Stimulated activated CD8-positive, alpha-beta memory T cell treated with anti-CD3 and anti-CD28 coated beads, Interleukin-15, amount 100 ng/mL, for 1 hour (primary cell): ENCODE results near the gene CHMP3.
"Not testable (repeated sequence)": the region's sequence is repeated elsewhere in the genome, so short reads cannot be mapped to it uniquely, and the experiment has no call there.

Experiments
- DNase-seq: peaks from one replicate; pipeline ENCODE4 v3.0.0-alpha.2; 2020; ENCODE audit warnings: low read depth

CHMP3 gene

DNA sequence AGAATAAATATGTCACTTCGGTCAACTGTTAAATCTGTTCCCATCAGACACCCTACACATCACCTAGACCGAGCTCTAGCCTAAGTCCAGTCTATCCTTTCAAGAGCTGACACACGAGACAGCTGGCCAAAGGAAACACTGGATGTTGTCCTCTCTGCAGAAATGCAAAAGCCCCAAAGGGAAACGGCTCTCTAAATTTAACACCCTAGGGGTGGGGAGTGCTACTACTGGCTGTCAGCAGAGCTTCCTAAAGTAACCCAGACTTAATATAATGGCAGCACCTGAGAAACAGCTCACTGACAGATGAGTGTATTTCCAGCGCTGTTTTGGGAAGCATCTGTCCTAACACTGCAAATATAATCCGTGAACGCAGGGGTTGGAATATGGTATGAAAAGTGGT is 55.6 kb downstream of the CHMP3 start:
- DNase-seq, result no peak

DNA sequence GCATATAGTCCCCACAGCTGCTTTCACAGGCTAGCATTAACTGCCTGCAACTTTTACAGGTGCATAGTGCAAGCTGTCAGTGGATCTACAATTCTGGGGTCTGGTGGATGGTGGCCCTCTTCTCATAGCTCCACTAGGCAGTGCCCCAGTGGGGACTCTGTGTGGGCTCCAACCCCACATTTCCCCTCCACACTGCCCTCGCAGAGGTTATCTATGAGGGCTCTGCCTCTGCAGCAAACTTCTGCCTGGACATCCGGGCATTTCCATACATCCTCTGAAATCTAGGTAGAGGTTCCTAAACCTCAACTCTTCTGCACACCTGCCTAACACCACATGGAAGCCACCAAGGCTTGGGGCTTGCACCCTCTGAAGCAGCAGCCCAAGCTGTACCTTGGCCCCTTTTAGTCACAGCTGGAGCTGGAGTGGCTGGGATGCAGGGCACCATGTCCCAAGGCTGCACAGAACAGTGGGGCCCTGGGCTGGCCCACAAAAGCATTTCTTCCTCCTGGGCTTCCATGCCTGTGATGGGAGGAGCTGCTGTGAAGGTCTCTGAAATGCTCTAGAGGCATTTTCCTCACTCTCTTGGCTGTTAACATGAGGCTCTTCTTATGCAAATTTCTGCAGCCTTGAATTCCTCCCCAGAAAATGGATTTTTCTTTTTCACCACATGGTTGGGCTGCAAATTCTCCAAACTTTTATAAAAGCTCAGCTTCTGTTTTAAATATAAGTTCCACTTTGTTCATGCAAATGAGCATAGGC is 62.7 kb downstream of the CHMP3 start:
- no peak for DNase-seq

DNA sequence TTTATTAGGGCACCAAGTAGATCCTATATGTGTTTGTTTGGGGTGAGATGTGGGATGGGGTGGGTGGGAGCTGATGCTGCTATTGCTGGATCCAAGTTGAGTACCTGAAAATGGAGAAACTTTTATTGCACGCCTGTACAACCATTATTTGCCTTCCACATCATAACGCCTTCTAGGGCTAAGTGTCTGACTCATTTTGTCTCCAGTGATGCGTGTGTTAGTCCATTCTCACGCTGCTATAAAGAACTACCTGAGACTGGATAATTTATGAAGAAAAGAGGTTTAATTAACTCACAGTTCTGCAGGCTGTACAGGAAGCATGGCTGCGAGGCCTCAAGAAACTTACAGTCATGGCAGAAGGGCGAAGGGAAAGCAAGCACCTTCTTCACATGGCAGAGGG is 63.9 kb downstream of the CHMP3 start:
- no peak for DNase-seq

DNA sequence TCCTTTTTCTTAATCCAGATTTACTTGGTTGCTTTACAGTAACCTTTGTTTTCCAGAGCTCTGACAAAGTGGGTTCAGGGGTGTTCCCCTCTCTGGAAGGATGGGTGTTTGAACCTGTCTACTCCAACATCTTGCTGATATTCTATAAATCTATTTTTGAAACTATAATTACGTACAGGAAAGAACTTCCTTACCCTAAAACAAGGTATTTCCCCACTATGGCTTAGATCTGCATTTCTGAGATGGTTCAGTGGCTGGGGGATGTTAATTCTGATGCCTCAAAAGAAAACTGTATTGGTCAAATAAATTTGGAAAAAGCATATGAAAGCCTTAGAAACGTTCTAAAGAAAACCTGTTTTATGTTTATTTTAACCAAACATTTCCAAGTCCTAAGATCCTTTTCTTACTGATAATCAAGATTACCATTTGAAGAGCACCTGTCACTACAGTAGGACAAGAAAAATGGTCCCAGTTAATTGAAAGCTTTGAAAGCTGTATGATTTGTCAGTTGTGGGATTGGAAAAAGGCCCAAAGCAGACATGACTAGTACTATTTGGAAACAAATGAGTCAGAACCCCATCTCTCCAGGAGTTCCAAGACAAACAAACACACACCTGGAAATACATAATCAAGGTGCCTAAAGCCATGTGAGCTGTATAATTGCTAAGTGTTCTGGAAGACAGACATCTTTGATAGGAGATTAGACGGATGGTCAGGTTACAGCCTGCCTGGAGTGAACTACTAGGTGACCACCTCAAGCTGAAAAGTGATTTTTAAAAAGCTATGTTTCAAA is 64.6 kb downstream of the CHMP3 start:
- DNase-seq, result no peak

DNA sequence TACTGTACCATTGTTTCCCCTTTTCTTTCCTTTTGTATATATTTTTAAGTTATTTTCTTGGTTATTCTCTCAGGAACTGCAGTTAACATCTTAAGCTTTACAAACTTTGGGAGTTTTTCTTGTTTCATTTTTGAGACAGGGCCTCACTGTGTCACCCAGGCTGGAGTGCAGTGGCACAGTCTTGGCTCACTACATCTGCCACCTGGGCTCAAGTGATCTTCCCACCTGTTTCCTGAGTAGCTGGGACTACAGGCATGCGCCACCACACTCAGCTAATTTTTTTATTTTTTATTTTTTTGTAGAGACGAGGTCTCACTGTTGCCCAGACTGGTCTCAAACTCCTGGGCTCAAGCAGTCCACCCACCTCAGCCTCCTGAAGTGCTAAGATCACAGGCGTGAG is 66.9 kb downstream of the CHMP3 start:
- not testable (repeated sequence) for DNase-seq

DNA sequence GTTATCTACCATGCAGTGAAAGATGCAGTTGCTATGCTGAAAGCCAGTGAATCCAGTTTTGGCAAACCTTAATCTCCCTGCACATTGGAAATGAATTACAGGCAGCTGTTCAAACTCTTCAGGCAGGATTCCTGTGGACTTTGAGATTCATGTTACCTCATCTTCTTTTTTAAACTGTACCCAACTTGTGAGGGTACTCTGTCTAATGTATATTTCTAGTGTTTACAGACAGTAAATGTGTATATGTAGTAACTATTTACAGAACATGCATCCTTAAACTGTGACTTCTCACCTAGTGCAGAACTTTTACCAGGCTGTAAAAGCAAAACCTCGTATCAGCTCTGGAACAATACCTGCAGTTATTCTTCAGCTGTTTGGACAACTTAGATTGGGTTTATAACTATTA is 71.2 kb downstream of the CHMP3 start:
- no peak for DNase-seq

DNA sequence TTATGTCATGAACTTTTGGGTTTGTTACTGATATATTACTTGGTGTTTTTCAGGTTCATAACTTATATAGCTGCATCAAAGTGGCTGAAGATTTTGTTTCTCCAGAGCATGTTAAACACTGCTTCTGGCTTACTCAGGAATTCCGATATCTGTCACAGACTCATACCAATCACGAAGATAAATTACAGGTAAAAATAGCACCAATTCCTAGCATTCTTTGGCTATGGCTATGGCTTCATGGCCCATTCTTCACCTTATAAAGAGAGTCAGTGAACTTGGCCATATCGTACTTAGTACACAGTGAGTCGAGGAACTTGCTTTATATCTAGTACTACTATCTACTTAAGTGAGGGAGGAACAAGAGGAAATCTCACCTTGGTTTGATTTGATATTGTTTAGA is 72.2 kb downstream of the CHMP3 start:
- DNase-seq, result no peak

DNA sequence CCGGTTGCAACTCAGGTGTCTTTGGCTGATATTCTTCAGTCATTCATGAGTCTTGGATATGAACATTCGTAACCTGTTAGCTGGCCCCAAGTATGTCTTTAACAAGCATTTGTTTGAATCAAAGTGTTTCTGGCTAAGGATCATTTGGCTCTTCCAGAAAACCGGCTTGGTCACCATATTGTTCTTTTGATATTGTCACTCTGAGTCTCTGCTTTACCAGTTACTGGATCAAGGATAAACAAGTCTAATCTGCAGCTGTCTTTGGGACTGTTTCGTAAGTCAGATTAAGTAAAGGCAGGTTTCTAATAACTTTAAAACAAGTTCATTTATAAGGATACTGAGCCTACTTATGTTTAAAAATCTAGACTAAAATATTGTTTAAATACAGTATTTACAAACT is 73.0 kb downstream of the CHMP3 start:
- DNase-seq, result no peak

DNA sequence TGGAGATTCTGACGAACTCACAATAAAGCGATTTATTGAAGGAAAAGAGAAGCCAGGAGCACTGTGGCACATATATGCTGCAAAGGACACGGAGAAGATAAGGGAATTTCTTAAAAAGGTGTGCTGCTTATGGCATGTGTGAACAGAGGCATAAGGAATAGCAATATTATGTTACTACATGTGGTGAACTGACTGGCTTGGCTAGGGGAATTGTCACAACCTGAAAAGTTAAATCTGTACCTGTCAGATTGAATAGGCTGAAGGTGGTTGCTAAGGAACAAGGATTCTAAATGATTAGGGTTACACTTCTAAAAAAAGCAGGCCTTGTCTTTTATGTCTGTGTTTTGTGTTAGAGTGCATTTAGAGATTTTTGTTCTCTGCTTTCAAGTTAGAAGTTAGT is 73.7 kb downstream of the CHMP3 start:
- DNase-seq, result no peak

DNA sequence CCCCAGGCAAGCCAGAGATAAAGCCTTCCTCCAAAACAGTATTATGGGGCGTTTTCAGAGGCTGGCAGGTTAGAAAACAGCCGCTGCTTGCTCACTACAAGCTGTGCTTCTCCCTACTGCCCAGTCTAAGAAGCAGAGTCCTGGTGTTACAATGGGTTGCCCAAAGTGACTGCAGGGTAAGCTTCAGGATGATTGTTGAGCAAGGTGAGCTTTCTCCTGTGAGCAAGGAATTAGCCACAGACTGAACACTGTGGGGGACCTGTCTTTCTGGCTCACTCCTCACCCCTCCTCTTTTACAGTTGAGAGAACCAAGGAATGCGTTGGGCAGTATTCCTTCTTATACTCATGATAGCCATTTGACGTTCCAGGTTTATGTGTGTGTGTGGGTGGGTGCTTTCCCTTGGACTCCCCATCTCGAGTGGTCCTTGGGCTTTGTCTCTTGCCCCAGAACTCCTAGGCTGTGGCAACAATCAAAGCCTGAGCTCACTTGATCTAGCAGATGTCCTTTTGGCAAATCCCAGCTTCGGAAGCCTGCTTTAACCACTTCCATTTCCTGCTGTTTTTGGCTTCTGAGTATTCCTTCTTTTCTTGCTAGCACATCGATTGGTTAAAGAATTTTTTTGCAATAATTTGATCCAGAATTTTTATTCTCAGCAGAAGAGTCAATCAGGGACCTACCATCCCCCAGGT is 74.5 kb downstream of the CHMP3 start:
- DNase-seq, result no peak

DNA sequence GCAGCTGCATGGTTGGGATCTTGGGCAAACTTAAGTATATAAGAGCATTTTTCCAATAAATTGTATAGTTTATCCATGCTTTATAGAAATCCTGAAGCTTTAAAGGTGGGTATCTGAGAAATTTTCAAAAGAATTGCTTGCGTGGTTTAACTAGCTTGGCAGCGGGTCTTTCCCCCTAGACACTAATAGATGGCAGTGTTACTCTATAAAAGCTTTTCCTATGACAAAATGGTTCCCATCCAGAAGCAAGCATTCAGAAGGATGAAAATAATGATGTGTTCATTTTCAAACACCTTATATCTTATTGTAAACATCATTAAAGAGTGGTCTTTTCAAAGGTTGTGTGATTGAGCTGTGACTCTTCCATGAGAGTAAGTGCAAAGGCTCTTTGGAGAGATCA is 76.2 kb downstream of the CHMP3 start:
- no peak for DNase-seq

DNA sequence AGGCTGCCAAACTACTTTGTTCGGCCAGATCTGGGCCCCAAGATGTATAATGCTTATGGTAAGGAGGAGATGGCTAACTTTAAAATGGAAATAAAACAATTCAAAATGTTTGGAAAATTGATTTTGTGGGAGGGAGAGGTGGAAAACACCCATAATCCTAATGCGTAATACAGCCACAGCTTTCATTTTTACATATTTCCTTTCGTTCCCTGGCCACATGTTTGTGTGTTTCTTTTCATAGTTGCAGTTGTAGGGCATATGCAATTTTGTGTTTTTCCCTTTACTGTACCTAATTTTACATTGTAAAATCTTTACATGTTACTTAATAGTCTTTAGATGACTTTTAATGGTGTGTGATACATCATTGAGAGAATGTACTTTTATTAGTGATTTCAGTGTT is 77.4 kb downstream of the CHMP3 start:
- no peak for DNase-seq

DNA sequence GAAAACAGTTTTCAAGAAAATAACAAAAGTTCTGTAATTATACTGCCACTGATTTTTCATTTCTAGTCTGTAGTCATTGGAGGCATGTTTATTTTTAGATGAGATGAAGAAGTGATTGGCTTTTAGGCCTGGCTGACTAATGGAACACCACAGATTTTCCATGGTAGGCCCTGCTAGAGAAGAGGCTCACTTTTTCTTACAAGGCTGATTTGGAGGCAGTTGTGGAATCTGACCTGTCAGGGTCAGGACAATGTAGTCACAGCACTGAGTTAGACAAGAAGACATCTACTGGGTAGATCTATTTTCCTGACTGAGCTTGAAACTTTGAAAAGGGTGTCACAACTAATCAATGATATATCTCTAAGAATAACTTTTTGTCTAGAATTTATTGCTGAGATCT is 78.1 kb downstream of the CHMP3 start:
- no peak for DNase-seq

DNA sequence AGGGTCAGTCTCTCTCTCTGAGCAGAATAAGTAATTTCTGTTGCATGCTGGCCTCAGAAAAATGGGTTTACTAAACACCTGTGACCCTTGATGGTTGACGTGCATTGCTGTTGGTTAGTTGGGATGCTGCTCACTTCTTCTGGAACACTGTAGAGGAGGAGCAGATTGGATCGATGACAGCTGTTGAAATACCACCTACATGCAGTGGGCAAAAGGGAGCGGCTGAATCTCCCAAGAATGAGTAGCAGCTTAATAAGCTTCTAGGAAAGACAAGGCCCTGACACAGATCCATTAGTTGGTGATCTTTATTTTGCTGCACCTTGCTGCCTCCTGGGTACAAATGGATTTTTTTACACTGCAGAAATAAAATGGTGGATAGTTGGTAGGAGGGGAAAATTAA is 78.9 kb downstream of the CHMP3 start:
- no peak for DNase-seq

DNA sequence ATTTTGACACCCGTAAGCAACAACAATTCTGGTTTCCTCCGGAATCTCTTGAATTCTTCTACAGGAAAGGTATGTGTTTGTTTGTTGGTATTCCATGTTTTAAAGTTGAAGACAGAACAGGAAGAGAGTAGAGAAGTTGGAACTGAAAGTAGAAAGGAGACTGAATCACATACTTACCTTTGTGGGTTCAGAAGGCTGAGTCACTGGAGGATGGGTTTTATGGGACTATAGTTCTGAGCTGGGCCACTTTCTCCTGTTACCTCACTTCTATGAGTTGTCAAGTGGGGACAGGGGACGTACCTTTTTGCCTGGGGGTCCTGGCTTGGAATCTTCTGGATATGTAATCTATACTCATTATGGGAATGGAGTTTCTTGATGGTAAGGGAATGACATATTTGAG is 81.2 kb downstream of the CHMP3 start:
- no peak for DNase-seq

DNA sequence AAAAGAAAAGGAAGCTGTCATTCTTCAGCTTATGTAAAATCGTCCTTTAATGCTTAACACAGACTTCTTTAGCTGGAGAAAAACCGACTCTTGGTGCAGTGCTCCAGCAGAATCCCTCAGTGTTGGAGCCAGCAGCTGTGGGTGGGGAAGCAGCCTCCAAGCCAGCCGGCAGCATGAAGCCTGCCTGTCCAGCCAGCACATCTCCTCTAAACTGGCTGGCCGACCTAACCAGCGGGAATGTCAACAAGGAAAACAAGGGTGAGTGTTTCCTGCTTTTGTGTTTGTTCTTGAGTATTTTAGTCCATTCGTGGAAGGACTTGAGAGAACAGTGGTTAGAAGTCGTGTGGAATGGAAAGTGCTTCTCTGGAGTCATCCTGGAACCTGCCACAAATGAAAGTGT is 83.1 kb downstream of the CHMP3 start:
- DNase-seq, result no peak

DNA sequence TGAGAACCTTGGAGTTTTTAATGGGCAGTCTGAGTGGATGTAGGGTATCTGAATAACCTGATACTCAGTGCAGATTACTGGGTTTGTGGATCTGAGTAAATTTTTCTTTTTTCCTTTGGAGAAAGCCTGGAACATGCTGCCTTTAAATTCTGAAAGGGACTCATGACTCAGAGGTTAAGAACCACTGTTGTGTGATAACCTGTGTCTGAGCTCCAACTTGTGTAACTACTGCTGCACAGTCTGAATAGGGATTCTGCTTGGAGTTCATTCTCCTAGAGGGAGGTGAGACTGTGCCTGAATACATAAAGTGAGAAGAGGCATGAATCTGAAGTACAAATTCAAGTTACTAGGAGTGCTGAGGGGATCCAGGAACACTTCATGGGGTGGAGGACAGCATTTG is 85.9 kb downstream of the CHMP3 start:
- no peak for DNase-seq

DNA sequence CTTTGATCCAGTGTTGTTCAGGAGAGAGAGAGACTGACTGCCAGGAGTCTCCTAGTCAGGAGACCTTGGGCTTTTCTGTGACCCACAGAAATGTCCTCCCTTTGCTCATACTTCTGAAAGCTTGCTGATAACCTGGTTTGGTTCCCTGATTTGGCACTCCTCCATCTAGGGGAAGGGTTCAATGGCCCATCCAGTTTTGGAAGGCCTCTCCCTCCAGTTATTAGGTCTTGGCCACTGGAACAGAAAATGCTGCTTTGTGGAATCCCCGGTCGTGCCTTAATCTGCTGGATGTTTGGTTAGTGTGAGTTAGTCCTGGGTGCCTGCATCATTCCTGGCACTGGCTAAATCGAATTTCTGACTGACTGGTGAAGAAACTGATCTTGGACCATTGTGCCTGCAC is 86.3 kb downstream of the CHMP3 start:
- no peak for DNase-seq

DNA sequence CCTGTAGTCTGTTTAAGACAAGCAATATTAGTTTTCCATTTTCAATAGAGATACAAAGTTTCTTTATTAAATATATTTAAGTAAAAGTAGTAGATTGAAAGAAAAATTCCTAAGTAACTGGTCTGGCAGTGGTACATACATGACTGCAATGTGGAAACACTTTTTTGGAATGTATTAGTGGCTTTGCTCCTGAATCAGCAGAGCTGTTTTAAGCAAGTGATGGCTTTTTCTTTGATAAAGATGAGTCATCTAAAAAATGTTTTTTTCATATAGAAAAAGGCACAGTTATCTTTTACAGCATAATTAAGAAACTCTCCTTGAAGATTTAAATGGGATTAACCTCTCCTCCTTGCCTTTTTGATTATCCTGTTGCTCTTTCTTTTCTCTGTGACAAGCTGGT is 87.2 kb downstream of the CHMP3 start:
- DNase-seq, result no peak

DNA sequence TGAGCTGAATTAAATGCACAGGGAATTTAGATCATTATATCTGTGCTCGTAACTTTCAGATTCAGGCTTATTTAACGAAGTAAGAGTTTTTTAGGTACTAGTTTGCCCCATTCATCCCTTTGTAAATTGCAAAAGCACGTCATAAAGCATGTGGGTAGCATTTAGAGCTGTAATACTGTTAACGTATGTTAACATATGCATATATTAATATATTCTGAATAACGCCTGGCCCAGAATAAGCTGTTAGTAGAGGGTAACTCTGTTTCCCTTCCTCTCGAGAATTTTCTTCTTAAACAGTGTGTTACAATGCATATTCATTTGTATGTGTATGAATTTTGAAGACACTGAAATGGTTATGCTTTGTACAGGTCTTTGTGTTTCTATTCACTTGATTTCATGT is 91.6 kb downstream of the CHMP3 start:
- DNase-seq, result no peak

DNA sequence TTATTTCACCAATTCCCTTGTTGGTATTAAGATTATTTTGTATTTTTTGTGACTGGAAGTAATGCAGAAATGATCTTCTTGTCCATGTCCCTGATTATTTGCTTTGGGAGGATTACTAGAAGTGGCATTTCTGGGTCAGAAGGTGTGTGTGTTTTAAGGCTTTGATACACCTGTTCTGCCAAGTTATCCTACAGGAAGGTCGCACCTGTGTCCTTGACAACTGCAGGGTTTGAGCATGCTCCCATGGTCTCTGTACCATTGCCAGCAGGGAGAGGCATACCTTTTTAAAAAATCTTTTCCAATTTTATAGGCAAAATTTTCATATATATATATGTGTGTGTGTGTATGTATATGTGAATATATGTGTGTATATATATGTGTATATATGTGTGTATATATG is 92.4 kb downstream of the CHMP3 start:
- no peak for DNase-seq

DNA sequence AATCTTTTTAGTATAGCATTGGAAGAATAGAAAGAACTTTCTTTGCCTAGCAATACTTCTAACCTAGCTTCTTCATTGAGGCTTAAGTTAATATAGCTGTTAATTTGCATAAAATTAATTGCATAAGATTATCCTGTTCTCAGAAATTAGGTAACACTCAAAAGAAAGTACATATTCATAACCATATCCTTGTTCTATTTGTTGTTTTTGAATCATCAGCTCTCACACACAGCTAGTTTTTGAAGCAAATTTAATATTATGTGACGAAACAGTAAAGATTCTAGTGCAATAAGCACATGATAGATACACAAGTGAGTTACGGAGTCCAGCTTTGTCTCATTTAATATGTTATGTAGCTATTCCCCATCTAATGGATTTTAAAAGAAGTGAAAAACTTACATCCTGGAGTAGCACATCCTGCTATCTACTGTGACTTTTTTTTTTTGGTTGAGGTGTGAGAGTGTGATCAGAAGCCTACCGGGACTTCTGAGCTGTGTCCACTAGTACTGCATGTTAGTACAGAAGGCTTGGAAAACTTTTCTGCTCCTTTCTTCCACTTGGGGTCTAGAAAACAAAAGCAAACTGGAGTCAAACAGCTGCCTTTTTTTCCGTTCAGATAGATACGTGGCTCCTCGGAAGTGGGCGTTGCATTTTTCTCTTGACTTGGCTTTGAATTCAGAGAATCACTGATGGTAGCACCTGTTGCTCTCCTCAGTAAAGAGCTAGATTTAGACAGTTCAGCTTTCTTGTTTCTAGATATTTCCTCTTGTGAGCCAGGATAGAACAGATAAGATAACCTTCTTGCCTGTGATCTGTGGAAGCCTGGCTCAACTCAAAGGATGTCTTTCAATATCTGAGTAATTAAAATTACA is 94.8 kb downstream of the CHMP3 start:
- DNase-seq, result no peak
